Esophagus squamous epithelium (tissue), 4 donors: ENCODE measurements around the gene TRIM31.

Experiments
- CTCF ChIP-seq, 6 experiments: fragments of 450-650 bp in 4 of 6; fragments of 200-600 bp in 2 of 6; sonication (generic) in 2 of 6; IDR thresholded peaks; one replicate each; pipeline ENCODE4 v1.5.1; 2016 to 2019; ENCODE audit warnings: antibody characterized with exemption in 6 of 6, mild to moderate bottlenecking in 4 of 6, moderate library complexity in 4 of 6
- POLR2A ChIP-seq, 4 donors: fragments of 450-650 bp; IDR thresholded peaks; one replicate each; pipeline ENCODE4 v1.6.1; 2017; ENCODE audit warnings: antibody characterized with exemption in 4 of 4, mild to moderate bottlenecking in 4 of 4, moderate library complexity in 3 of 4

- TF ChIP-seq CTCF (IDR thresholded peaks at IDR 0.05) (no peak), POLR2A (IDR thresholded peaks at IDR 0.05) (no peak)
These were observed 30.9 kb upstream of the TRIM31 start for GRCh38 chr6:30143780-30144179.
